ENCODE data around the gene NPIPA1.
"Not testable (repeated sequence)": the region's sequence is repeated elsewhere in the genome, so short reads cannot be mapped to it uniquely, and the experiment has no call there.

DNA sequence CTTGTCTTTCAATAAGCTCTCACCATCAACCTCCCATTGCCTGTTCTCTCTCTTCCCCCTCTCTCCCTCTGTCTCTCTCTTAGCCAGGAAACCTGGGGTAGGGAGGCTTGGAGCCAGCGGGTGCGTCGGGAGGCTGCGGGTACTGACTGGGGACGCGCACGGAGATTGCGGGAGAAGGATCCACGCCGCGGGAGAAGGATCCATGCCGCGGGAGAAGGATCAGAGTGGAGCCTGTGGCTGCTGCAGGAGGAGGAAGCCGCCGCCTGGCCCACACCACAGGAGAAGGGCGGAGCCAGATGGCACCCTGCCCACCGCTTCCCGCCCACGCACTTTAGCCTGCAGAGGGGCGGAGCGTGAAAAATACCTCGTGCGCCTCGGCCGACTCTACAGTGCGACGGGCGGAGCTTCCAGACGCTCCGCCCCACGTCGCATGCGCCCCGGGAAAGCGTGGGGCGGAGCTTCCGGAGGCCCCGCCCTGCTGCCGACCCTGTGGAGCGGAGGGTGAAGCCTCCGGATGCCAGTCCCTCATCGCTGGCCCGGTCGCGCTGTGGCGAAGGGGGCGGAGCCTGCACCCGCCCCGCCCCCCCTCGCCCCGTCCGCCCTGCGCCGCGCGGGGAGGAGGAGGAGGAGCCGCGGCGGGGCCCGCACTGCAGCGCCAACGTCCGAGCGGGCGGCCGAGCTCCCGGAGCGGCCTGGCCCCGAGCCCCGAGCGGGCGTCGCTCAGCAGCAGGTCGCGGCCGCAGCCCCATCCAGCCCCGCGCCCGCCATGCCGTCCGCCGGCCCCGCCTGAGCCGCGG lies 26.2 kb upstream of the NPIPA1 start:
- TF ChIP-seq POU5F1 (IDR thresholded peaks at IDR 0.05; ENCODE audit: borderline replicate concordance, low read depth, low read length, partially characterized antibody); MAZ (CRISPR knock-in tag; conservative IDR thresholded peaks at IDR 0.05 in 1 of 2, IDR thresholded peaks at IDR 0.05 in 1 of 2); POLR2A (conservative IDR thresholded peaks at IDR 0.05); ELF4 (CRISPR knock-in tag; IDR thresholded peaks at IDR 0.05): not testable (repeated sequence)
- TF ChIP-seq, protein P1, sequence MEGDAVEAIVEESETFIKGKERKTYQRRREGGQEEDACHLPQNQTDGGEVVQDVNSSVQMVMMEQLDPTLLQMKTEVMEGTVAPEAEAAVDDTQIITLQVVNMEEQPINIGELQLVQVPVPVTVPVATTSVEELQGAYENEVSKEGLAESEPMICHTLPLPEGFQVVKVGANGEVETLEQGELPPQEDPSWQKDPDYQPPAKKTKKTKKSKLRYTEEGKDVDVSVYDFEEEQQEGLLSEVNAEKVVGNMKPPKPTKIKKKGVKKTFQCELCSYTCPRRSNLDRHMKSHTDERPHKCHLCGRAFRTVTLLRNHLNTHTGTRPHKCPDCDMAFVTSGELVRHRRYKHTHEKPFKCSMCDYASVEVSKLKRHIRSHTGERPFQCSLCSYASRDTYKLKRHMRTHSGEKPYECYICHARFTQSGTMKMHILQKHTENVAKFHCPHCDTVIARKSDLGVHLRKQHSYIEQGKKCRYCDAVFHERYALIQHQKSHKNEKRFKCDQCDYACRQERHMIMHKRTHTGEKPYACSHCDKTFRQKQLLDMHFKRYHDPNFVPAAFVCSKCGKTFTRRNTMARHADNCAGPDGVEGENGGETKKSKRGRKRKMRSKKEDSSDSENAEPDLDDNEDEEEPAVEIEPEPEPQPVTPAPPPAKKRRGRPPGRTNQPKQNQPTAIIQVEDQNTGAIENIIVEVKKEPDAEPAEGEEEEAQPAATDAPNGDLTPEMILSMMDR (IDR thresholded peaks at IDR 0.05 in 2 of 3, conservative IDR thresholded peaks at IDR 0.05 in 1 of 3; ENCODE audit: insufficient read depth in 2 of 3, low read depth in 1 of 3, low read length in 3 of 3) = not testable (repeated sequence)
- TF ChIP-seq, protein P2, sequence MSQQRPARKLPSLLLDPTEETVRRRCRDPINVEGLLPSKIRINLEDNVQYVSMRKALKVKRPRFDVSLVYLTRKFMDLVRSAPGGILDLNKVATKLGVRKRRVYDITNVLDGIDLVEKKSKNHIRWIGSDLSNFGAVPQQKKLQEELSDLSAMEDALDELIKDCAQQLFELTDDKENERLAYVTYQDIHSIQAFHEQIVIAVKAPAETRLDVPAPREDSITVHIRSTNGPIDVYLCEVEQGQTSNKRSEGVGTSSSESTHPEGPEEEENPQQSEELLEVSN (IDR thresholded peaks at IDR 0.05; ENCODE audit: borderline replicate concordance in 1 of 2, extremely low read depth in 1 of 2, insufficient read depth in 1 of 2, insufficient read length in 1 of 2, low read depth in 1 of 2, low read length in 1 of 2, poor library complexity in 1 of 2, severe bottlenecking in 1 of 2) = not testable (repeated sequence)
- TF ChIP-seq, protein P3, sequence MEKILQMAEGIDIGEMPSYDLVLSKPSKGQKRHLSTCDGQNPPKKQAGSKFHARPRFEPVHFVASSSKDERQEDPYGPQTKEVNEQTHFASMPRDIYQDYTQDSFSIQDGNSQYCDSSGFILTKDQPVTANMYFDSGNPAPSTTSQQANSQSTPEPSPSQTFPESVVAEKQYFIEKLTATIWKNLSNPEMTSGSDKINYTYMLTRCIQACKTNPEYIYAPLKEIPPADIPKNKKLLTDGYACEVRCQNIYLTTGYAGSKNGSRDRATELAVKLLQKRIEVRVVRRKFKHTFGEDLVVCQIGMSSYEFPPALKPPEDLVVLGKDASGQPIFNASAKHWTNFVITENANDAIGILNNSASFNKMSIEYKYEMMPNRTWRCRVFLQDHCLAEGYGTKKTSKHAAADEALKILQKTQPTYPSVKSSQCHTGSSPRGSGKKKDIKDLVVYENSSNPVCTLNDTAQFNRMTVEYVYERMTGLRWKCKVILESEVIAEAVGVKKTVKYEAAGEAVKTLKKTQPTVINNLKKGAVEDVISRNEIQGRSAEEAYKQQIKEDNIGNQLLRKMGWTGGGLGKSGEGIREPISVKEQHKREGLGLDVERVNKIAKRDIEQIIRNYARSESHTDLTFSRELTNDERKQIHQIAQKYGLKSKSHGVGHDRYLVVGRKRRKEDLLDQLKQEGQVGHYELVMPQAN (IDR thresholded peaks at IDR 0.05; ENCODE audit: borderline replicate concordance) = not testable (repeated sequence)
